ENCODE measurements around the gene LIN37.

DNA sequence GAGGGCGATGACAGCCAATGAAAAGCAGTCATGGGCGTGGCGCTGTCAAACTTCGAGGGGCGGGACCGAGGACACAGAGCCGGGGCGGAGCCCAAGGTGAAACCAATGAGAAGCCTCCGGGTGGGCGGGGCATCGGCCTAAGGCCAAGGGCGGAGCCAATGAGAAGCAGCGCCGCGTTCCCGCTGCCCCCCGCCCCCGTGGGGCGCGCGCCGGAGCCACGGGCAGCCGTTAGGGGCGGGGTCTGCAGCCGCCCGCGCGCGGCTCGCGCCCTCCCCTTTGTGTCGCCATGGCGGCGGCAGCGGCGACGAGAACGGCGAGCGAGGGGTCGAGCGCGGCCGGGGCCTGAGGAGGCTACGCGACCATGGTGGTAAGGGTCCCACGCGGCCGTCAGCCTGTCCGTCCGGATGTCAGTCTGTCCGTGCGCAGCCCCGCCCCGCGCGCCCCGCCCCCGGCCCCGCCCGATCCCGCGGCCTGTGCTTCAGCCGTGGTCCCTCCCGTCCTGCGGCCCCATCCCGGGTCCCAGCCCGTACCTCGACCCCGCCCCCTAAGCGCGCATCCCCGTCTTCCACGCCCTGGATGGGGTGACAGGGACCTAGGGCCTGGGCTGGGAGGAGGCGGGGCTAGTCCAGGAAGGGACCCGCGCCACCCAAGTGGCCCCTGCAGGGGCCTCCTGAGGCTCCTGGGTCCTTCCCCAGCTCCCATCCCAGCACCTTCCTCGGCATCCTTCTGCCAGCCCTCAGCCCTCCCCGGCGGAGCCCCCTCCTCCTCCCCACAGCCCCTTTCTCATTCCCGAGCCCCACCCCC, 27.1 kb downstream of the LIN37 start, which contains the start of gene ARHGAP33:
- TF ChIP-seq CTCF (IDR thresholded peaks at IDR 0.05; ENCODE audit: poor library complexity) (no peak), EZH2 (IDR thresholded peaks at IDR 0.05; ENCODE audit: borderline replicate concordance) (no peak), EZH2phosphoT487 (IDR thresholded peaks at IDR 0.05; ENCODE audit: low read depth, severe bottlenecking, unreplicated experiment) (no peak)

Measured in hepatocyte (in vitro differentiated cells).